ENCODE results near the gene ZNF223.

ZNF223 gene

GRCh38 chr19:44051650-44052402 is at the start of gene ZNF223:
ZNF223 (plus strand) TSS chr19:44052036; CDS start chr19:44055177, 3,141 bp downstream.
- TF ChIP-seq CTCF (IDR thresholded peaks at IDR 0.05) = no peak

- no peak for TF ChIP-seq CTCF (IDR thresholded peaks at IDR 0.05)
These were observed 49.6 kb upstream of the ZNF223 start for GRCh38 chr19:44002212-44002565.

- no peak for TF ChIP-seq CTCF (IDR thresholded peaks at IDR 0.05)
These were observed 49.0 kb upstream of the ZNF223 start, which contains the start of gene ZNF230 for GRCh38 chr19:44002566-44003460. ZNF230 (plus strand) TSS chr19:44002957; CDS start chr19:44007079, 4,122 bp downstream.

GRCh38 chr19:44003461-44004009 is 48.3 kb upstream of the ZNF223 start:
- TF ChIP-seq CTCF (IDR thresholded peaks at IDR 0.05) = no peak

- no peak for TF ChIP-seq CTCF (IDR thresholded peaks at IDR 0.05)
These were observed 45.9 kb upstream of the ZNF223 start for GRCh38 chr19:44005973-44006372.

GRCh38 chr19:44007473-44007872 is 44.4 kb upstream of the ZNF223 start:
- TF ChIP-seq CTCF (IDR thresholded peaks at IDR 0.05) = no peak

GRCh38 chr19:44010468-44010867 is 41.4 kb upstream of the ZNF223 start:
- no peak for TF ChIP-seq CTCF (IDR thresholded peaks at IDR 0.05)
